Activated CD8-positive, alpha-beta memory T cell treated with anti-CD3 and anti-CD28 coated beads, Interleukin-2, amount 10 ng/mL, durations not matched to agents 7 days and 5 days (primary cell): ENCODE measurements around the gene RNPEPL1. TPM values are rescaled to one million over a fixed set of nuclear protein-coding genes. Genes with fewer than 3 reads are reported as not detected.

Experiments used
- ATAC-seq: fragments of 150-1000 bp; cut with Tn5 transposase; one replicate; pipeline ENCODE4 v1.10.0; 2021; ENCODE audit warnings: moderate library complexity
- CTCF ChIA-PET: fragments of 350-600 bp; sonication (Branson Sonifier 250); formaldehyde crosslinking; loops from one replicate; lab custom pipeline; 2021; ENCODE audit warnings: antibody characterized with exemption; lab: Charles Lee
- DNase-seq: peaks from one replicate; pipeline ENCODE4 v3.0.0-alpha.2; 2020
- H3K27ac Mint-ChIP-seq: one replicate; pipeline ENCODE4 v1.8.0; 2021; ENCODE audit warnings: mild to moderate bottlenecking, mixed read lengths
- H3K27me3 Mint-ChIP-seq: one replicate; pipeline ENCODE4 v1.8.0; 2021; ENCODE audit warnings: mixed read lengths
- H3K36me3 Mint-ChIP-seq: one replicate; pipeline ENCODE4 v1.8.0; 2021; ENCODE audit warnings: mild to moderate bottlenecking, mixed read lengths
- H3K4me1 Mint-ChIP-seq: one replicate; pipeline ENCODE4 v1.8.0; 2021; ENCODE audit warnings: mixed read lengths
- H3K4me3 Mint-ChIP-seq: one replicate; pipeline ENCODE4 v1.8.0; 2021; ENCODE audit warnings: mild to moderate bottlenecking, moderate library complexity, mixed read lengths
- H3K9me3 Mint-ChIP-seq: one replicate; pipeline ENCODE4 v1.8.0; 2022; ENCODE audit warnings: low read depth, mixed read lengths
- total RNA-seq, 2 experiments: library from RNA; stranded (reverse); gene quantifications; one replicate each; pipeline ENCODE4 v1.2.3, GENCODE V29; 2021

The RNPEPL1 gene
- total RNA-seq, 2 experiments from 2014 or later = 101 to 152 TPM

- Mint-ChIP-seq H3K27me3 (no peaks in the 10 kb centered on the region), H3K4me3 (no peak overlapping the region), H3K9me3 (no peaks in the 10 kb centered on the region), H3K36me3 (peaks cover 19% of the 10 kb centered on the region), H3K4me1 (peaks cover 37% of the 10 kb centered on the region), H3K27ac (peak overlapping the region; percentile 80)
- ATAC-seq (no peak), DNase-seq (no peak)
- CTCF ChIA-PET = interaction anchor here (0.8 to 7.6 kb wide), 4 partner anchors 9 to 64 kb away, joined by 3 to 99 read pairs (median 6); partner anchors contain the start of genes CAPN10 and RNPEPL1
Observed at GRCh38 chr2:240578488-240578887, 10.2 kb downstream of the RNPEPL1 start.

- Mint-ChIP-seq H3K27ac (peak overlapping the region; percentile 80), H3K9me3 (no peaks in the 10 kb centered on the region), H3K36me3 (peaks cover 19% of the 10 kb centered on the region), H3K27me3 (no peaks in the 10 kb centered on the region), H3K4me1 (peaks cover 38% of the 10 kb centered on the region), H3K4me3 (no peak overlapping the region)
- CTCF ChIA-PET = interaction anchor here (1.1 to 7.6 kb wide), 11 partner anchors 9 to 1452 kb away, joined by 3 to 99 read pairs (median 5); partner anchors contain the start of gene RNPEPL1
- no peak for DNase-seq
- peak; percentile 45 for ATAC-seq
Observed at GRCh38 chr2:240579071-240579762, 10.9 kb downstream of the RNPEPL1 start.

- ATAC-seq (peak; percentile 88), DNase-seq (peak; percentile 90)
- CTCF ChIA-PET = interaction anchor here (1.1 to 7.6 kb wide), 12 partner anchors 8 to 1451 kb away, joined by 3 to 99 read pairs (median 5); partner anchors contain the start of genes GPR35 and RNPEPL1
- H3K36me3 Mint-ChIP-seq = peaks cover 19% of the 10 kb centered on the region
- H3K4me1 Mint-ChIP-seq = peaks cover 46% of the 10 kb centered on the region
- no peaks in the 10 kb centered on the region for H3K9me3 Mint-ChIP-seq
- peak overlapping the region; percentile 80 for H3K27ac Mint-ChIP-seq
- H3K4me3 Mint-ChIP-seq = no peak overlapping the region
- no peaks in the 10 kb centered on the region for H3K27me3 Mint-ChIP-seq
Observed at GRCh38 chr2:240579771-240580614, 11.7 kb downstream of the RNPEPL1 start.

DNA sequence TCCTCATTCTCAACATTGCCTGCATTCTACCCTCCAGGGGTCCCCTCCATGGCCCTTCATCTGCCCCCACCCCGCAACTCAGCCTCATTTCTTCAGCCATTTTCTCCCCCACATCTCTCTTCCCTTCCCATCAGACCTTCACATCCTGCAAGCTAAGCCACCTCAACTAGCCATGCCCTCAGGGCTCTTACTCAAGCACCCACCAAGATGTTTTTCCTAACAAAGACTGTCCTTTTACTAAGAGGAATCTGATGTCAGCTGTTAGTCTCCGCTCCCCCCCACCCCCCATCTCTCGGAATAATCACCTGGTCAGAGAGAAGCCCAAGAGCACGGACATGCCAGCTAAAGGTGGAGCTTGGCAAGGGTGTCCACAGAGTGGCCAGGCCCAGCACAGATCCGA, 13.5 kb downstream of the RNPEPL1 start:
- CTCF ChIA-PET = interaction anchor here (0.7 to 7.6 kb wide), 2 partner anchors 15 to 40 kb away, joined by 4 to 99 read pairs; partner anchors contain the start of gene RNPEPL1
- peaks cover 16% of the 10 kb centered on the region for H3K36me3 Mint-ChIP-seq
- peaks cover 54% of the 10 kb centered on the region for H3K4me1 Mint-ChIP-seq

DNA sequence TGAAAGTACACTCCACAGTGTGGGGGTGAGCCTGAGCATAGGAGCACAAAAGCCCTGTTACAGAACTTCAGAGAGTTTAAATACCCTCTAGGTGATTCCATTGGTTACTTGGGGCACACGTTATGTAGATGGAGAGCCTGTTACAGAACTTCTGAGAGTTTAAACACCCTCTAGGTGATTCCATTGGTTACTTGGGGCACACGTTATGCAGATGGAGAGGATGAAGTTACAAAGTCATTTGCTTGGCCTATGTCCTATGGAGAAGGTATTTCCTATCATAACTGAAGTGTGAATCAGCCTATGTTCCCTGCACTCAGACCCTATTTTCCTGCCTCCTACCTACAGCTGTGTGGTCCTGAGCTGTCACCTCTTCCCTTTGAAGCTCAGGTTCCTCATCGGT, 14.5 kb downstream of the RNPEPL1 start:
- H3K4me1 Mint-ChIP-seq = peaks cover 59% of the 10 kb centered on the region
- no peak overlapping the region for H3K27ac Mint-ChIP-seq
- H3K36me3 Mint-ChIP-seq = peaks cover 16% of the 10 kb centered on the region
- ATAC-seq (no peak), DNase-seq (no peak)
- H3K27me3 Mint-ChIP-seq = no peaks in the 10 kb centered on the region
- no peak overlapping the region for H3K4me3 Mint-ChIP-seq
- CTCF ChIA-PET = interaction anchor here (0.8 to 7.6 kb wide), 3 partner anchors 16 to 40 kb away, joined by 3 to 99 read pairs (median 62); partner anchors contain the start of genes GPR35 and RNPEPL1
- no peaks in the 10 kb centered on the region for H3K9me3 Mint-ChIP-seq

More for the DNA sequence above, 13.5 kb downstream of the RNPEPL1 start:
- ATAC-seq (no peak), DNase-seq (no peak)
- Mint-ChIP-seq H3K4me3 (no peak overlapping the region), H3K9me3 (no peaks in the 10 kb centered on the region), H3K27me3 (no peaks in the 10 kb centered on the region), H3K27ac (no peak overlapping the region)

DNA sequence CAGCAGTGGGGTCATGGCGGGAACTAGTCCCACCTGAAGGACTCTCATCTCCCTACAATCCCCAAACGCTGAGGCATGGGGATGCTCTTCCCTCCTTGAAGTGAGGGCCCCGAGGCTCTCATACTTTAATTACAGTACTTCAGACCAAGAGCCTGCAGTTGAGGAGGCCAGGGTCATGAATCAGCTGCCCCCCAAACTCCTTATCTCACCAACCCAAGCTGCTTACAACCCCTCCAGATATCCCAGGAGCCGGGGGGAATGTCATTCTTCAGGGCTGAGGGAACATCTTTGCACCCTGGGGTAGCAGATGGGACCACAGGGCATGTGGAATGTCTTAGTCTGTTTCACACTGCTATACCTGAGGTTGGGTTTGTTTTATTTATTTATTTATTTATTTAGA, 15.5 kb downstream of the RNPEPL1 start:
- CTCF ChIA-PET = interaction anchor here (0.8 to 7.0 kb wide), 2 partner anchors 27 to 39 kb away, joined by 3 to 62 read pairs; partner anchors contain the start of gene GPR35
- peaks cover 14% of the 10 kb centered on the region for H3K36me3 Mint-ChIP-seq
- DNase-seq = no peak
- peaks cover 62% of the 10 kb centered on the region for H3K4me1 Mint-ChIP-seq
- H3K4me3 Mint-ChIP-seq = no peak overlapping the region
- ATAC-seq = no peak
- no peaks in the 10 kb centered on the region for H3K9me3 Mint-ChIP-seq
- no peaks in the 10 kb centered on the region for H3K27me3 Mint-ChIP-seq
- no peak overlapping the region for H3K27ac Mint-ChIP-seq

- DNase-seq = no peak
- CTCF ChIA-PET = interaction anchor here (0.8 to 7.0 kb wide), 3 partner anchors 10 to 39 kb away, joined by 3 to 82 read pairs (median 62); partner anchors contain the start of gene GPR35
Observed at GRCh38 chr2:240584486-240585031, 16.3 kb downstream of the RNPEPL1 start.

GRCh38 chr2:240585101-240585500, 16.8 kb downstream of the RNPEPL1 start:
- CTCF ChIA-PET = interaction anchor here (0.8 to 7.0 kb wide), 7 partner anchors 8 to 71 kb away, joined by 3 to 82 read pairs (median 18); partner anchors contain the start of genes DUSP28 and GPR35
- H3K36me3 Mint-ChIP-seq = peaks cover 13% of the 10 kb centered on the region
- H3K4me3 Mint-ChIP-seq = peak overlapping the region; percentile 61
- H3K27ac Mint-ChIP-seq = peak overlapping the region; percentile 41
- H3K9me3 Mint-ChIP-seq = no peaks in the 10 kb centered on the region
- H3K4me1 Mint-ChIP-seq = peaks cover 53% of the 10 kb centered on the region
- ATAC-seq (no peak), DNase-seq (no peak)
- H3K27me3 Mint-ChIP-seq = no peaks in the 10 kb centered on the region

More at GRCh38 chr2:240584486-240585031, 16.3 kb downstream of the RNPEPL1 start:
- ATAC-seq = no peak
- no peaks in the 10 kb centered on the region for H3K9me3 Mint-ChIP-seq
- no peak overlapping the region for H3K27ac Mint-ChIP-seq
- peak overlapping the region; percentile 61 for H3K4me3 Mint-ChIP-seq
- no peaks in the 10 kb centered on the region for H3K27me3 Mint-ChIP-seq
- H3K4me1 Mint-ChIP-seq = peaks cover 59% of the 10 kb centered on the region
- H3K36me3 Mint-ChIP-seq = peaks cover 15% of the 10 kb centered on the region

GRCh38 chr2:240585681-240586197, 17.5 kb downstream of the RNPEPL1 start:
- CTCF ChIA-PET = interaction anchor here (0.8 to 7.0 kb wide), 14 partner anchors 8 to 72 kb away, joined by 3 to 82 read pairs (median 9); partner anchors contain the start of genes ANKMY1, DUSP28, GPR35 and RNPEPL1
- H3K27me3 Mint-ChIP-seq = no peaks in the 10 kb centered on the region

GRCh38 chr2:240586198-240586918, 18.1 kb downstream of the RNPEPL1 start, which contains the start of gene CAPN10:
CAPN10 (plus strand) TSS chr2:240586734; CDS start chr2:240586912, 178 bp downstream.
- Mint-ChIP-seq H3K4me3 (peak within 1 kb of the TSS; percentile 91), H3K36me3 (peaks cover 7% of the 10 kb centered on the region)

More at GRCh38 chr2:240585681-240586197, 17.5 kb downstream of the RNPEPL1 start:
- Mint-ChIP-seq H3K4me3 (peak overlapping the region; percentile 91), H3K36me3 (peaks cover 9% of the 10 kb centered on the region), H3K9me3 (no peaks in the 10 kb centered on the region), H3K4me1 (peaks cover 47% of the 10 kb centered on the region), H3K27ac (peak overlapping the region; percentile 89)
- DNase-seq (no peak), ATAC-seq (no peak)

DNA sequence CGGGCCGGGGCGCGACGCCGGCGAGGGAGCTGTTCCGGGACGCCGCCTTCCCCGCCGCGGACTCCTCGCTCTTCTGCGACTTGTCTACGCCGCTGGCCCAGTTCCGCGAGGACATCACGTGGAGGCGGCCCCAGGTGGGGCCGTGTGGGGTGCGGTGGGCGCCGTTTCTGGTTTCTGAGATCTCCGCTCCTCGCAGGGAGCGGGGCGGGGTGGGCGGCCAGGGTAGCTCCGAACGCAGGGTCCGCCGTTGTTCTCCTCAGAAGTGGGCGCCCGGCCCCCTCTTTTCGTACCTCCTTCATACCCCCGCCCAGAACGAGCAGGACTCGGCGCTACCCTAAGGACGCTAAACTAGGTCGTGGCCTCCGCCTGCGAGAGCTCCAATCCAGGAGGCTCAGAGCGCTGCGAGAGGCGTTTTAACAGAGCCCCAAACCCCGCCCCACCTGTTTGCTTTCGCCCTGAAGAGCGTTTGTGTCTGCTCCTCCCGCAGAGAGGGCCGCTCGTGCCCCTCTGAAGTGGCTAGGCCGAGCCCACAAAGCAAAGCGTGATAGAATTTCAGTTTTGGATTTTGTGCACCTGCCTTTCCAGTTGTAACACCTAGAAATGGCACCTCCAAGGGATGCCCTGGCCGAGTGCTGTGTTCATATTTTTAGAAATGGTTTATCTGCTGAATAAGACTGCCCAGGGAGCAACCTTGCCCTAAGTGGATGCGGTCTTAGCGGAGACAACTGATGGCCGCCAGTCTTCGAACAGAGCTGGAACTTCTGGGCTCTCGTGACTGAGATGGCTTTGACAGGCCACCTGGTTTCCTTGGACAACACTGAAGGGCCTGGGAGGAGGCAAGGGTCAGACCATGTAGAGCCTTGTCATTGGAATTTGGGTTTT, 18.9 kb downstream of the RNPEPL1 start:
- CTCF ChIA-PET = interaction anchor here (1.2 to 7.0 kb wide), 15 partner anchors 10 to 73 kb away, joined by 3 to 82 read pairs (median 9); partner anchors contain the start of genes ANKMY1, DUSP28, GPR35 and RNPEPL1
- Mint-ChIP-seq H3K27ac (peak overlapping the region; percentile 81), H3K4me1 (peaks cover 45% of the 10 kb centered on the region), H3K4me3 (peak overlapping the region; percentile 91), H3K27me3 (no peaks in the 10 kb centered on the region), H3K9me3 (no peaks in the 10 kb centered on the region), H3K36me3 (peaks cover 3% of the 10 kb centered on the region)
- peak; percentile 79 for DNase-seq
- ATAC-seq = peak; percentile 37

More at GRCh38 chr2:240586198-240586918, 18.1 kb downstream of the RNPEPL1 start, which contains the start of gene CAPN10:
- H3K27me3 Mint-ChIP-seq = no peaks in the 10 kb centered on the region
- H3K4me1 Mint-ChIP-seq = peaks cover 47% of the 10 kb centered on the region
- H3K27ac Mint-ChIP-seq = peak within 1 kb of the TSS; percentile 89
- DNase-seq (peak; percentile 98), ATAC-seq (peak; percentile 91)
- CTCF ChIA-PET = interaction anchor here (1.0 to 7.0 kb wide), 14 partner anchors 9 to 72 kb away, joined by 3 to 82 read pairs (median 9); partner anchors contain the start of genes ANKMY1, DUSP28, GPR35 and RNPEPL1
- no peaks in the 10 kb centered on the region for H3K9me3 Mint-ChIP-seq
